GM18867 (cell line): ENCODE measurements around the gene SIK1.
"Not testable (repeated sequence)": the region's sequence is repeated elsewhere in the genome, so short reads cannot be mapped to it uniquely, and the experiment has no call there.

Experiments
- ATAC-seq: cut with Tn5 transposase; IDR thresholded peaks from one replicate; pipeline ENCODE4 v1.9.1; 2021; ENCODE audit warnings: mild to moderate bottlenecking, moderate library complexity; ENCODE audit not compliant: unreplicated experiment

Gene SIK1

GRCh38 chr21:43398000-43398399 is 28.9 kb downstream of the SIK1 start:
- ATAC-seq = not testable (repeated sequence)

DNA sequence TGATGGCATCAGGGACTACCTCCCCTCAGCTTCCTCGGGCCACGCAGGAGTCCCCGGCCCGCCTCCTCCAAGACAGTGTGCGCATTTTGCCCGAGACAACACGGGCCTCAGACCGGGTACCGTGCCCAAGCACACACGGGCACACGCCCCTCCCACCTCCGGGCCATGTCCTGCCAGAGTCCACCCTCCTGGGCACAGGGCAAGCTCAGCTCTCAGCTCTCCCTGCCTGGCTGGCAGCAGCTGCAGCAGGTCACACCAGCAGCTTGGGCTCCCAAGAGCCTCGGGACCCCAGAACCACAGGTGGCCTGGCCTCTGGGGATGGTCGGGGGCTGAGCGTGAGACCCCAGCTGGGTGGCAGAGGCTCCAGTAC is 29.5 kb downstream of the SIK1 start:
- ATAC-seq = not testable (repeated sequence)

DNA sequence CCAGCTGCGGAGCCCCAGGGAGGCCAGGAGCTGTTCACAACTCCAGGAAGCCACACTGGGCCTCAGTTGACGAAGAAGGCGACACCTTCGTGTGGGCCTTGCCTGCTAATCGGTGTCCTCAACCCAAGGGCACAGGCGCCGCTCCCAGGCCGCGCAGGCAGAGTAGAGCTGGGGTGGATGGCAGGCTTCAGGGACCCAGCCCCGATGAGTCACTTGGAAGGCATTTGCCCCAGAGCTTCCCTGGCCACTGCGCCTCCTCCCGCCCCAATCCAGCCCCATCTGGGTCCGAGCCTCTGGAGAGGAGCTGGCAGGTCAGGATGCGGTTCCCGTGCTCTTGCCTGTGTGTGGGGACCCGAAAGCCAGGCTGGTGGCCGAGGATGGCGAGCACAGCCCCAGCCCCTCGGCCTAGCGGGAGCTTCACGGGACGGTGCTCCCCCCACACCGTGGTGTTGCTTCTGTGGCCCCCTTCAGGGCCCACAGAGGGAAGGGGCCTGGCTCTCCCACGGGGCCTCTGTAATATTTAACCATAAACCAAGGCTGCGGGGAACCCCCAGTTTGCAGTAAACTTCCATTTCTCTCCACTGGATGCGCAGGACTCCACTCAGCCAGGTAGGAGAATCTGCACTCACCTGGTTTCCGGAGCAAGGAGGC is 30.0 kb downstream of the SIK1 start:
- not testable (repeated sequence) for ATAC-seq

DNA sequence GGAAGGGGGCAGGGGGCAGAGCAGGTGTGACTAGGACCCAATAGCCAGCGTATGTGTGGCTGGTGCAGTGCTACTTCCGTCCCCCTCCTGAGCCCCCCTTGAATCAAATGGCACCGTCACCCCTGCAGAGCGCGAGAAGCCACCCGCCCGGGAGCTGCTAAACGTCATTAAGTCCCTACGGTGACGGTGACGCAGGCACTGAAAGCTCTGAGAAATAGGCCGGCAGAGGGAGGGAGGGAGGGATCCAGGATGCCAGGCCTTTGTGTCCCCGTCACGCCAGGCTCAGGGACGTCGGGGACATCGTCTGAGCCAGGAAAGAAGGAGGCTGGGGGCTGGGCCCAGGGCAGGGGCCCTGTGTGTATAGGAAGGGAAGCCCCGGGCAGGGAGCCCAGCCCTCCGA is 43.6 kb downstream of the SIK1 start:
- not testable (repeated sequence) for ATAC-seq

GRCh38 chr21:43382902-43383301 is 44.0 kb downstream of the SIK1 start:
- ATAC-seq = not testable (repeated sequence)

DNA sequence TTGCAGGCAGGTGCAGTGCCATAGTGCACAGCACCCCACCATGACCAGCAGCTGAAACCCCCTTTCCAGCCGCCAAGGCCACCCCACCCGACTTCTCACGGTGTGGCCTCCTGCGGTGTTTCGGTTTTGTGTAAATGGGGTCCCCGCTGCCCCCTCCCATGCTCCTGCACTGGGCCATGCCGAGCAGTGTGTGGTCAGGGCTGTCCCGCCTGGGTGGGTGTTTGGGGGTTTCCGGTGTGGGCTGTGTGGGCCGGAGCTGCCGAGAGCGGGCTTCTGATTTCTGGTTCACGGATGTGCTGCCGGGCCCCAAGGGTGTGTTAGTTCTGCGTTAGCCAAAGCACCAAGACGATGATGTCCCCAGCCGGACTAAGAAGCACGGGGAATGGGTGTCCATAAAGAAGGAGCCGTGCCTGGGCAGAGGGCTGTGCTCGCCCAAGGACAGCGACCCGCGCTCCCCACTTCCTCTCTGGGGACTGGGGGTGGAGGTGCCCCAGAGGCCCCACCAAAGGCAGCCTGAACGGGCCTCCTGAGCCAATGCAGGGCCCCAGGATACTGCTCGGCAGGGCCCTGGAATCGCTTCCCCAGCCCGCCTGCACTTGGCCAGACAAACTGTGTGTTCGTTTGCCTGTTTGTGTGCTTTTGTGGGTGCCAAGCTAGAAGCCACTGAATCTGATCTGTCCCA is 45.9 kb downstream of the SIK1 start:
- not testable (repeated sequence) for ATAC-seq

DNA sequence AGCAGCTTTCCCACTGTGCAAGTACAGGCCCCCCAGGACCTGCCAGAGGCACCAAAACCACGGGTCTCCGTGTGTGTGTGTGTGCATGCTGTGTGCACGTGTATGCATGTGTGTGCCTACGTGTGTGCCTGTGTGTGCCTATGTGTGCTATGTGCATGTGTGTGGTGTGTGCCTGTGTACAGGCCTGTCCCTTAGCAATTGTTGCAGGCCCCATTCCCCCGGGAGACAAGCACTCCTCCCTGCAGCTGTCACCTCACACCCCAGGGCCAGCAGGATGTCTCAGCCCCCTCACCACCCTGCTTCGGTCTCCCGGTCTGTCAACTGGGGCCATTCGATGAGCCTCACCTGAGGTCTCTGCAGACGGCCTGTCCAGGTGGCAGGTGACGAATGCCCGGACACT is 46.6 kb downstream of the SIK1 start:
- not testable (repeated sequence) for ATAC-seq

- not testable (repeated sequence) for ATAC-seq
Measured at GRCh38 chr21:43379626-43380122, 47.3 kb downstream of the SIK1 start.

DNA sequence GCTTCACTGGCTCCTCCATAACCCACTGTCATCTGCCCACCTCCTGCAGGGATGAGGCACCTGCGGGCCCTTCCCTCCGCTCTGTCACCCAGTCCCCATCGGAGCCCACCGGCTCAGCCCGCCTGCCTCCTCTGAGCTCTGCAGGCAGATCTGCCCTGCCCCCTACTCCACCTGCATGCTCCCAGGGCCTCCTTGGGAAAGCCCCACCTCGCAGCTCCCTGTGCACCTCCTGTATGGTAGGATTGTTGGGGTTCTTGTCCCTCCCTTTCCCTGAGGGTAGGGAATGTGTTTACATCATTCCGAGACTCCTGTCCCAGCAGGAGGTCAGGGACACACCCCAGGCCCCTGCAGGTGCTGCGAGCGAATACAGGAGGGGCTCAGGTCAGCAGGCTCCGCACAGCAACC is 50.5 kb downstream of the SIK1 start:
- ATAC-seq = no peak

- no peak for ATAC-seq
Measured at GRCh38 chr21:43375837-43376477, 51.0 kb downstream of the SIK1 start.

DNA sequence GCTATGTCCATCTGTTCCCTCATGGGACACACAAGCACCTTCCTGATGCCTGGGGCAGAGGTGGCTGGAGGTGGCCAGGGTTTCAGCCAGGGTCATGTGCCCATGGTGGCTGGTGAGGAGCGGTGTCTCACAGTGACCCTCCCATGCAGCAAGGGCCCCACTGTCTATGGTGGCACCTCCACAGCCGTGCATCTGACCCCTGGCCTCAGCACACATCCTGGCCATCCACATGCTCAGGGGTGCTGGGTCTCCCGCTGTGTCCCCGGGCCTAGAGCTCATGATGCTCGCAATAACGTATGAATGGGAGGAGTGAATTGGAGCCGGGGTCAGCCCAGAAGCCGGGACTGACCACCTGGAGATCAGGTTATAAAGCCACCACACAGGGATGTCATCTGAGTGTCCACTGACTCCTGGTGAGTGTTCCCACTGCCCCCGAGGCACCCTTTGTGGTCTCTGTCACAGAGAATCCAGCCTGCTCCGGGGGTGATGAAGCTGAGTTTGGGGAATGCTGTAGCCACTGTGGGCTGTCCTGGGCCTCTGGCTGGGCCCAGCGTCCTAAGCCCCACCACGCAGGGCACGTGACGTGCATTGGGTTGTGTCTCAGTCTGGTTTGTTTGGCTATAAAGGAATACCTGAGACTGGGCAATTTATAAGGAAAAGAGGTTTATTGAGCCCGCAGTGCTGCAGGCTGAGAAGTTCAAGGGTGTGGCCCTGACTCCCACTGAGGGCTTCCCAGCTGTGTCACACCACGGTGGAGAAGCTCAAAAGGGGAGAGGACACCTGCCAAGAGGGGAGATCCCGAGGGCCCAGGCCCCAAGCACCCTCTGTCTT is 51.7 kb downstream of the SIK1 start:
- no peak for ATAC-seq

- ATAC-seq = no peak
Measured at GRCh38 chr21:43374228-43374885, 52.6 kb downstream of the SIK1 start.

GRCh38 chr21:43373362-43374227 is 53.3 kb downstream of the SIK1 start:
- ATAC-seq = no peak

- ATAC-seq = no peak
Measured at GRCh38 chr21:43372663-43373361, 54.1 kb downstream of the SIK1 start.

DNA sequence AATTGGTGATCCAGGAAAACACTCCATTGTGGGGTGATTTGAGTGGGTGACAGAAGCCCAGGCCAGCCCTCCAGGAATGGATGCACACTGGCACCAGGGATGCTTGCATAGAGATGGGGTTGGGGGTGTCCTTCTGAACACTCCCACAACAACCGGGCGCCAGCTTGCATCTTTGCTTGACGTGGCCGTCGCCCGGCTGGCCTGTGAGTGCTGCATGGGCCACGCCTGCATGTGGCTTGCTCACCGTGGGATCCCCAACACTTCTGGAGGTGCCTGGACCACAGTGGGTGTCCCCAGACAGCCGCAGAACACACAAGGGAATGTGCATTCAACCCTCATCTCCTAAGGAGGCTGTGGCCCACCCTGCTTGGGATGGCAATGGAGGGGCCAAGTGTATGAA is 55.1 kb downstream of the SIK1 start:
- ATAC-seq = no peak

DNA sequence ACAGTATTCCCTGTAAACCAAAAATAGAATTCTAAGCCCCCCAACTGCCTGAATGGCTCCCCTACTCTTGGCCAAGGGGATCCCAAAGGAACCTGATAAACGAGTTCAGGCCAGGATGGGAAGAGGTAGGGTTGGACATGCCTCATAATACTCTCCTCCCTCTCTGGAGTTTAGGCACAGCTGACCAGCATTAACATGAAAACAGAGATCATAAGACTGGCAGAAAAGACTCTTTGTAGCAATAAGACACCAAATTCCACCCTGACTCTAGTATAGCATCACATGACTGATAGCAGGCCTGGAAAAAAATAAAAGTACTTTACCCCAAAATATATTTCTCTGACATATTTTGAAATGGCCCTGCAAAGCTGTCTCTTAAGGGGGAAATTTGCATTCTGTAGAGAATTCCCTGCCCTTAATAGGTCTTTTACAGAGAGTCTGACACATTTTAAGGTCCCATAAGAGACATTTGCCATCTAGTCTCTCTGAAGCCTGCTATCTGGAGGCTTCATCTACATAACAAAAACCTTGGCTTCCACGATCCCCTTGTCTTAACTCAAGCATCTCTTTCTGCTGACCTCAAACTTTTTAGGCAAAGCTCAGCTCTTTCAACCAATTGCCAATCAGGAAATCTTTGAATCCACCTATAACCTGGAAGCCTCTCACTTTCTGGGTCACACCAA is 55.9 kb downstream of the SIK1 start:
- ATAC-seq = no peak

DNA sequence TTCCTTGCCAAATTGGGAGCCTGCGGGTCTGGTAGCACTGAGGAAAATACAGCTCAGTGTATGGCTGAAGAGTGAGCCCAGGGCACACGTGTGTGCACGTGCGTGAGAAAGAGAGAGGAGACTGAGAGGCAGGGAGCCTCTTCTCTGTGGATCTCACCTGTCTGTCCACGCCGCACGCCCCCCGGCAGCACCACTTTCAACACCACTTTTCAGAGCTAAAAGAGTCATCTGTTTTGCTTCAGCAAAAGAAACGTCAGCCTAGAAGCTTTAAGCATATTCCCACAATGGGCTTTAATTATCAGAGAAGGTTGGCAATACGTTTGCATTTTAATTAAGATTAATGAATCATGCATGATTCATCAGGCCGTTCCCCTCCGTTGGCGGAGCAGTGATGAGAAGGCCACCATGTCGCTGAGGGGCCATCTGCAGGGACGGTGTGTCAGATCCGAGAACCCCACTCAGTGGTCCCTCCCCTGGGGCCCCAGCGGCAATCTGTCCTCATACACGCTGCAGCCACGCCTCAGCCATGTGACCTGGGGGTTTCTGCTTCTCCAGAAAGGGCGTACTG is 56.8 kb downstream of the SIK1 start:
- no peak for ATAC-seq

- no peak for ATAC-seq
Measured at GRCh38 chr21:43369596-43370090, 57.3 kb downstream of the SIK1 start.
